ENCODE results near the gene LIMK1.
"Not testable (repeated sequence)": the region's sequence is repeated elsewhere in the genome, so short reads cannot be mapped to it uniquely, and the experiment has no call there.

The LIMK1 gene

GRCh38 chr7:74103219-74103772 is 19.7 kb downstream of the LIMK1 start:
- Histone ChIP-seq H3K9me3 (ENCODE audit: control insufficient read depth, insufficient read depth, low read length) (no peaks in the 10 kb centered on the region), H3K4me3 (ENCODE audit: low read depth, low read length) (no peak overlapping the region), H3K4me1 (ENCODE audit: control insufficient read depth, insufficient read depth, low read length) (no peaks in the 10 kb centered on the region), H3K36me3 (ENCODE audit: control insufficient read depth, insufficient read depth, low read length) (peaks cover 78% of the 10 kb centered on the region), H3K27me3 (ENCODE audit: control insufficient read depth, insufficient read depth, low read length) (no peaks in the 10 kb centered on the region), H3K27ac (ENCODE audit: low read depth, low read length) (no peak overlapping the region), H3K9ac (ENCODE audit: low read depth, low read length) (no peak overlapping the region)

GRCh38 chr7:74104702-74105101 is 21.1 kb downstream of the LIMK1 start:
- Histone ChIP-seq H3K9me3 (ENCODE audit: control insufficient read depth, insufficient read depth, low read length) (no peaks in the 10 kb centered on the region), H3K4me1 (ENCODE audit: control insufficient read depth, insufficient read depth, low read length) (no peaks in the 10 kb centered on the region), H3K27ac (ENCODE audit: low read depth, low read length) (no peak overlapping the region), H3K4me3 (ENCODE audit: low read depth, low read length) (no peak overlapping the region), H3K9ac (ENCODE audit: low read depth, low read length) (no peak overlapping the region), H3K36me3 (ENCODE audit: control insufficient read depth, insufficient read depth, low read length) (peaks cover 78% of the 10 kb centered on the region), H3K27me3 (ENCODE audit: control insufficient read depth, insufficient read depth, low read length) (no peaks in the 10 kb centered on the region)

DNA sequence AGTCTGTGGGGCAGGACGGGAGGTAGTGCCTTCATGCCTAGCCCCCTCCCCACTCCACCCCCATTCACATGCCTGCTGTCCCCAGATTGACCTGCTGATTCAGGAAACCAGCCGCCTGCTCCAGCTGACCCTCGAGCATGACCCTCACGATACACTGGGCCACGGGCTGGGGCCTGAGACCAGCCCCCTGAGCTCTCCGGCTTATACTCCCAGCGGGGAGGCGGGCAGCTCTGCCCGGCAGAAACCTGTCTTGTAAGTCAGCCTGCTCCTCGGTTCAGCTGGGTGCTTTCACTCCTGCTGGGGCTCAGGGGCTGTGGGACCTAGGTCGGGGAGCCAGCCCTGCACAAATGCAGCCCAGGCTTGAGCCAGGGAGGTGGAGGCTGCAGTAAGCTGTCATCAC is 22.4 kb downstream of the LIMK1 start:
- H3K27me3 ChIP-seq (ENCODE audit: control insufficient read depth, insufficient read depth, low read length), result no peaks in the 10 kb centered on the region
- H3K27ac ChIP-seq (ENCODE audit: low read depth, low read length), result no peak overlapping the region
- H3K4me3 ChIP-seq (ENCODE audit: low read depth, low read length), result no peak overlapping the region
- H3K9ac ChIP-seq (ENCODE audit: low read depth, low read length), result no peak overlapping the region
- H3K9me3 ChIP-seq (ENCODE audit: control insufficient read depth, insufficient read depth, low read length), result no peaks in the 10 kb centered on the region
- H3K4me1 ChIP-seq (ENCODE audit: control insufficient read depth, insufficient read depth, low read length), result no peaks in the 10 kb centered on the region
- peaks cover 78% of the 10 kb centered on the region for H3K36me3 ChIP-seq (ENCODE audit: control insufficient read depth, insufficient read depth, low read length)

- Histone ChIP-seq H3K9ac (ENCODE audit: low read depth, low read length) (no peak overlapping the region), H3K4me1 (ENCODE audit: control insufficient read depth, insufficient read depth, low read length) (no peaks in the 10 kb centered on the region), H3K4me3 (ENCODE audit: low read depth, low read length) (no peak overlapping the region), H3K27me3 (ENCODE audit: control insufficient read depth, insufficient read depth, low read length) (no peaks in the 10 kb centered on the region), H3K27ac (ENCODE audit: low read depth, low read length) (no peak overlapping the region), H3K36me3 (ENCODE audit: control insufficient read depth, insufficient read depth, low read length) (peaks cover 78% of the 10 kb centered on the region), H3K9me3 (ENCODE audit: control insufficient read depth, insufficient read depth, low read length) (no peaks in the 10 kb centered on the region)
Measured at GRCh38 chr7:74106846-74107245, 23.2 kb downstream of the LIMK1 start.

- H3K4me1 ChIP-seq (ENCODE audit: control insufficient read depth, insufficient read depth, low read length), result peaks cover 3% of the 10 kb centered on the region; the same call in 1 of the 2 replicates
Measured at GRCh38 chr7:74115326-74115725, 31.7 kb downstream of the LIMK1 start.

DNA sequence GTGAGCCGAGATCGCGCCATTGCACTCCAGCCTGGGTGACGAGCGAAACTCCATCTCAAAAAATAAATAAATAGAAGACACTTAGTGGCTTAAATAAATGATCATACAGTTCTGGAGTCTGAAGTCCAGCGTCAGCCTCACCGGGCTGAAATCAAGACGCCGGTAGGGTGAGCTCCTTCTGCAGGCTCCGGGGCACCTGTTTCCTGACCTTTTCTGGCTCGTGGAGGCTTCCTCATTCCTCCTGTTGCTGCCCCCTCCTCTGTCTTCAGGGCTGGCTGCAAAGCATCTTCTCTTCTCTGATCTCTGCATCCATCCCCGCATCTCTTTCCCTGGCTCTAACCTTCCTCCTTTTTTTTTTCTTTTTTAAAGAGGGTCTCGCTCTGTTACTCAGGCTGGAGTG is 32.8 kb downstream of the LIMK1 start:
- Histone ChIP-seq H3K27ac (ENCODE audit: low read depth, low read length) (no peak overlapping the region), H3K27me3 (ENCODE audit: control insufficient read depth, insufficient read depth, low read length) (no peaks in the 10 kb centered on the region), H3K9me3 (ENCODE audit: control insufficient read depth, insufficient read depth, low read length) (no peaks in the 10 kb centered on the region), H3K4me3 (ENCODE audit: low read depth, low read length) (no peak overlapping the region), H3K36me3 (ENCODE audit: control insufficient read depth, insufficient read depth, low read length) (peaks cover 38% of the 10 kb centered on the region), H3K9ac (ENCODE audit: low read depth, low read length) (no peak overlapping the region), H3K4me1 (ENCODE audit: control insufficient read depth, insufficient read depth, low read length) (peaks cover 3% of the 10 kb centered on the region; the same call in 1 of the 2 replicates)

More at GRCh38 chr7:74115326-74115725, 31.7 kb downstream of the LIMK1 start:
- Histone ChIP-seq H3K4me3 (ENCODE audit: low read depth, low read length) (no peak overlapping the region), H3K27me3 (ENCODE audit: control insufficient read depth, insufficient read depth, low read length) (no peaks in the 10 kb centered on the region), H3K27ac (ENCODE audit: low read depth, low read length) (peak overlapping the region; percentile 32), H3K9me3 (ENCODE audit: control insufficient read depth, insufficient read depth, low read length) (no peaks in the 10 kb centered on the region), H3K36me3 (ENCODE audit: control insufficient read depth, insufficient read depth, low read length) (peaks cover 34% of the 10 kb centered on the region), H3K9ac (ENCODE audit: low read depth, low read length) (no peak overlapping the region)

DNA sequence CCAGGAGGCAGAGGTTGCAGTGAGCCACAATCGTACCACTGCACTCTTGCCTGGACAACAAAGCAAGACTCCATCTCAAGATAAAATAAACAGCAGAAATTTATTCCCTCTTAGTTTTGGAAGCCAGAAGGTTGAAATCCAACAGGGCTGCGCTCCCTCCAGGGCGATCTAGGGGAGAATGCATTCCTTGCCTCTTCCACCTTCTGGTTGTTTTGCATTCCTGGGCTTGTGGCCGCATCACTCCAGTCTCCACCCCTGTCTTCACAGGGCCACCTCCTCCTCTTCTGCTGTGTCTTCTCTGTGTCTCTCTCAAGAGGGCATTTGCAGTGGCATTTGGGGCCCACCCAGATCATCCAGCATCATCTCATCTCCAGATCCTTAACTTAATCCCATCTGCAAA is 36.2 kb downstream of the LIMK1 start:
- H3K9me3 ChIP-seq (ENCODE audit: control insufficient read depth, insufficient read depth, low read length), result no peaks in the 10 kb centered on the region
- no peaks in the 10 kb centered on the region for H3K27me3 ChIP-seq (ENCODE audit: control insufficient read depth, insufficient read depth, low read length)
- H3K4me3 ChIP-seq (ENCODE audit: low read depth, low read length), result no peak overlapping the region
- H3K36me3 ChIP-seq (ENCODE audit: control insufficient read depth, insufficient read depth, low read length), result peaks cover 31% of the 10 kb centered on the region
- no peak overlapping the region for H3K27ac ChIP-seq (ENCODE audit: low read depth, low read length)
- peaks cover 3% of the 10 kb centered on the region; the same call in 1 of the 2 replicates for H3K4me1 ChIP-seq (ENCODE audit: control insufficient read depth, insufficient read depth, low read length)
- no peak overlapping the region for H3K9ac ChIP-seq (ENCODE audit: low read depth, low read length)

GRCh38 chr7:74121401-74122249 is 38.0 kb downstream of the LIMK1 start:
- Histone ChIP-seq H3K4me3 (ENCODE audit: low read depth, low read length) (no peak overlapping the region), H3K27me3 (ENCODE audit: control insufficient read depth, insufficient read depth, low read length) (no peaks in the 10 kb centered on the region), H3K4me1 (ENCODE audit: control insufficient read depth, insufficient read depth, low read length) (no peaks in the 10 kb centered on the region), H3K9ac (ENCODE audit: low read depth, low read length) (no peak overlapping the region), H3K9me3 (ENCODE audit: control insufficient read depth, insufficient read depth, low read length) (no peaks in the 10 kb centered on the region), H3K36me3 (ENCODE audit: control insufficient read depth, insufficient read depth, low read length) (peaks cover 31% of the 10 kb centered on the region), H3K27ac (ENCODE audit: low read depth, low read length) (no peak overlapping the region)

- peaks cover 27% of the 10 kb centered on the region for H3K36me3 ChIP-seq (ENCODE audit: control insufficient read depth, insufficient read depth, low read length)
- H3K4me3 ChIP-seq (ENCODE audit: low read depth, low read length); H3K9ac ChIP-seq (ENCODE audit: low read depth, low read length); H3K27me3 ChIP-seq (ENCODE audit: control insufficient read depth, insufficient read depth, low read length); H3K27ac ChIP-seq (ENCODE audit: low read depth, low read length); H3K4me1 ChIP-seq (ENCODE audit: control insufficient read depth, insufficient read depth, low read length); H3K9me3 ChIP-seq (ENCODE audit: control insufficient read depth, insufficient read depth, low read length): not testable (repeated sequence)
Measured at GRCh38 chr7:74123892-74124291, 40.3 kb downstream of the LIMK1 start.

DNA sequence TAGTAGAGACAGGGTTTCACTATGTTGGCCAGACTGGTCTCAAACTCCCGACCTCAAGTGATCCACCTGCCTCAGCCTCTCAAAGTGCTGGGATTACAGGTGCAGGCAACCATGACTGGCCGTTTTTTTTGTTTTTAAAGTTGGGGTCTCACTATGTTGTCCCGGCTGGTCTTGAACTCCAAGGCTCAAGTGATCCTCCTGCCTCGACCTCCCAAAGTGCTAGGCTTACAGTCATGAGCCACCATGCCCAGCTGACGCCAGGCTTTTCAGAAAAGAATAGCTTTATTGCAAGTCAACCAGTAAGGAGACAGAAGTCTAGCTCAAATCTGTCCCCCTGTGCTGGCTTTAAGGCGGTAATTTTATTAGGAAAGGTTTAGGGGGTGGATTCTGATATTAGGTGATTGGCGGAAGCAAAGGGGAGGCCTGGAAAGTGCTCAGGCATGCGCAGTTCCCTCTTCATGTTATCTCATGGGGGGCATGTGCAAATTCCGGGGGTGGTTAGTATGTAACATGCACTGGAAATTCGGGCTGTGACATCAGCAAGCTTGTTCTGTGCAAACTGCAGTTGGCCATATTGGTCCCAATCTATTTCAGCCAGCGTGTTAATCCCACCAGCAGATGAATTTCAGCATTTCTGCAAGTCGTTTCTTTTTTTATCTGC is 42.7 kb downstream of the LIMK1 start:
- no peaks in the 10 kb centered on the region for H3K27me3 ChIP-seq (ENCODE audit: control insufficient read depth, insufficient read depth, low read length)
- H3K4me1 ChIP-seq (ENCODE audit: control insufficient read depth, insufficient read depth, low read length), result no peaks in the 10 kb centered on the region
- H3K36me3 ChIP-seq (ENCODE audit: control insufficient read depth, insufficient read depth, low read length), result peaks cover 6% of the 10 kb centered on the region
- H3K4me3 ChIP-seq (ENCODE audit: low read depth, low read length), result no peak overlapping the region
- no peak overlapping the region for H3K9ac ChIP-seq (ENCODE audit: low read depth, low read length)
- no peak overlapping the region for H3K27ac ChIP-seq (ENCODE audit: low read depth, low read length)
- H3K9me3 ChIP-seq (ENCODE audit: control insufficient read depth, insufficient read depth, low read length), result no peaks in the 10 kb centered on the region

DNA sequence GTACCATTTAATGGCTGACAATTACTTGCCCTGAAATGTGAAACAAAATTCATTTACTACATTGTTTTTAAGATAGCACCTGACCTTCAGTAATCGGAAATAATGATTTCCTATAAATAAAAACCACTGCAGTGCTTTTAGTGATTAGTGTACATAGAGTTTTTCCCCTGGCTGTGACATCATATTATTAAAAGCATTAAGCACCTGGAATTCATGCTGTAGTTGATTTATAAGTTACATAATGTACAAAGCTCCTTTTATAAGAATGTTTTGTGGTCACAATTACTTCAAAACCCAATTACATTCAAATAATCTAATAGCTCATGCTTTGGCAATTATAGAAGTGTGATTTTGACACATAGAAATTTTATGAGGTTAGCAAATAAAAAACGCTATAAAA is 46.3 kb downstream of the LIMK1 start:
- Histone ChIP-seq H3K27ac (ENCODE audit: low read depth, low read length) (no peak overlapping the region), H3K4me3 (ENCODE audit: low read depth, low read length) (no peak overlapping the region), H3K36me3 (ENCODE audit: control insufficient read depth, insufficient read depth, low read length) (no peaks in the 10 kb centered on the region), H3K9ac (ENCODE audit: low read depth, low read length) (no peak overlapping the region), H3K27me3 (ENCODE audit: control insufficient read depth, insufficient read depth, low read length) (no peaks in the 10 kb centered on the region), H3K9me3 (ENCODE audit: control insufficient read depth, insufficient read depth, low read length) (no peaks in the 10 kb centered on the region), H3K4me1 (ENCODE audit: control insufficient read depth, insufficient read depth, low read length) (no peaks in the 10 kb centered on the region)

Measured in HUES48 (cell line).